GM12892 (cell line): ENCODE results near the gene DPEP3. TPM values are rescaled to one million over a fixed set of nuclear protein-coding genes. Genes with fewer than 3 reads are reported as not detected.
"Not testable (repeated sequence)": the region's sequence is repeated elsewhere in the genome, so short reads cannot be mapped to it uniquely, and the experiment has no call there.

Source experiments
- DNase-seq: peaks from one replicate; pipeline ENCODE4 v3.0.0; 2011; ENCODE audit not compliant: insufficient read length
- FAIRE-seq: peaks from 2 replicates; lab custom pipeline; 2011; peaks lifted over from hg19 to GRCh38; lab: Jason Lieb, UNC
- POLR2A ChIP-seq: IDR thresholded peaks from 2 replicates; pipeline ENCODE4 v1.6.1; 2011; ENCODE audit warnings: low read depth, low read length, control low read depth
- POLR2AphosphoS5 ChIP-seq: IDR thresholded peaks from 2 replicates; pipeline ENCODE4 v1.6.1; 2011; ENCODE audit warnings: low read depth, low read length, control low read depth
- TAF1 ChIP-seq: IDR thresholded peaks from 2 replicates; pipeline ENCODE4 v1.6.1; 2011; ENCODE audit warnings: low read depth, mild to moderate bottlenecking, control low read depth, low read length, borderline replicate concordance
- polyA plus RNA-seq: library from polyadenylated mRNA; unstranded; fragments of >200 nt; gene quantifications from one replicate; pipeline ENCODE4 v1.2.1, GENCODE V29; 2012; ENCODE audit warnings: missing spikeins, inconsistent platforms; ENCODE audit not compliant: missing spikeins

The DPEP3 gene
- 0.30 TPM for polyA plus RNA-seq

- FAIRE-seq = no peak
Observed at GRCh38 chr16:67979955-67980678, at the start of gene DPEP3. Gene DPEP3, minus strand, starts transcription at chr16:67980499. Its CDS starts 119 bp downstream, at chr16:67980380.

GRCh38 chr16:68028996-68029395 lies 48.7 kb upstream of the DPEP3 start:
- no peak for FAIRE-seq
- no peak for DNase-seq
- TF ChIP-seq TAF1 (no peak), POLR2AphosphoS5 (no peak), POLR2A (no peak)

More at GRCh38 chr16:67979955-67980678, at the start of gene DPEP3:
- DNase-seq = peak; percentile 30
- TF ChIP-seq POLR2A = no peak
- no peak for TF ChIP-seq POLR2AphosphoS5
- TF ChIP-seq TAF1 = no peak

GRCh38 chr16:68022728-68023537 lies 42.6 kb upstream of the DPEP3 start, which contains the start of the genes DDX28 and DUS2:
Gene DDX28, minus strand, starts transcription at chr16:68023232. Its CDS starts 30 bp downstream, at chr16:68023202.
Gene DUS2, plus strand, starts transcription at chr16:68023284. Its CDS starts 14,740 bp downstream, at chr16:68038024.
- peak; percentile 91 for TF ChIP-seq POLR2A
- TF ChIP-seq TAF1 = peak; percentile 73; the same call in 1 of the 2 replicates
- TF ChIP-seq POLR2AphosphoS5 = peak; percentile 92
- peak; percentile 94 for FAIRE-seq

GRCh38 chr16:68022278-68022727 lies 42.0 kb upstream of the DPEP3 start:
- FAIRE-seq = no peak
- TF ChIP-seq TAF1 = no peak
- no peak for TF ChIP-seq POLR2A
- no peak for TF ChIP-seq POLR2AphosphoS5

More at GRCh38 chr16:68022728-68023537, 42.6 kb upstream of the DPEP3 start, which contains the start of the genes DDX28 and DUS2:
- DNase-seq = peak; percentile 80

GRCh38 chr16:68021490-68021889 lies 41.2 kb upstream of the DPEP3 start:
- FAIRE-seq (no peak), DNase-seq (no peak)
- no peak for TF ChIP-seq POLR2A
- TF ChIP-seq TAF1 = no peak
- TF ChIP-seq POLR2AphosphoS5 = no peak

More at GRCh38 chr16:68022278-68022727, 42.0 kb upstream of the DPEP3 start:
- DNase-seq = no peak

- TF ChIP-seq POLR2AphosphoS5 (no peak), POLR2A (no peak), TAF1 (no peak)
- DNase-seq = no peak
- no peak for FAIRE-seq
Observed at GRCh38 chr16:68019167-68019680, 38.9 kb upstream of the DPEP3 start.

- TF ChIP-seq TAF1 (no peak), POLR2A (no peak), POLR2AphosphoS5 (no peak)
- no peak for DNase-seq
- FAIRE-seq = no peak
Observed at GRCh38 chr16:68015681-68016080, 35.4 kb upstream of the DPEP3 start, which contains the start of gene DPEP2NB. Gene DPEP2NB, minus strand, starts transcription at chr16:68015911. Its CDS starts 141 bp downstream, at chr16:68015770.

GRCh38 chr16:68013440-68013839 lies 33.1 kb upstream of the DPEP3 start:
- FAIRE-seq (no peak), DNase-seq (no peak)
- TF ChIP-seq TAF1 = no peak
- no peak for TF ChIP-seq POLR2A
- no peak for TF ChIP-seq POLR2AphosphoS5

- FAIRE-seq, DNase-seq: not testable (repeated sequence)
Observed at GRCh38 chr16:68009872-68010271, 29.6 kb upstream of the DPEP3 start.

- no peak for TF ChIP-seq TAF1
- TF ChIP-seq POLR2A = no peak
- TF ChIP-seq POLR2AphosphoS5 = no peak
- no peak for FAIRE-seq
- DNase-seq = no peak
Observed at GRCh38 chr16:68009157-68009735, 28.9 kb upstream of the DPEP3 start.
